GM12878 (cell line): ENCODE data around the gene EBI3. TPM values are rescaled to one million over a fixed set of nuclear protein-coding genes. Genes with fewer than 3 reads are reported as not detected.

Experiments
- ATAC-seq: fragments of 200-7000 bp; cut with Tn5 transposase; 3 replicates; pipeline ENCODE4 v1.9.1; 2020; ENCODE audit warnings: mild to moderate bottlenecking, moderate library complexity
- BruUV-seq: library from RNA; stranded (reverse); fragments of 400-500 nt; replicated peaks from 2 replicates; lab custom pipeline; 2021; lab: Mats Ljungman, UMichigan
- CTCF ChIA-PET: fragments of 300-600 bp; sonication (Branson Sonifier 250); formaldehyde crosslinking; extraction: SDS; loops from one replicate; lab custom pipeline; 2021; ENCODE audit warnings: inconsistent platforms; lab: Yijun Ruan, JAX
- POLR2A ChIA-PET: fragments of 350-600 bp; formaldehyde crosslinking; extraction: SDS; loops from one replicate; lab custom pipeline; 2021; ENCODE audit warnings: inconsistent platforms; lab: Charles Lee
- RAD21 ChIA-PET: fragments of 300-600 bp; sonication (Branson Sonifier 250); formaldehyde crosslinking; loops from one replicate; lab custom pipeline; 2023; ENCODE audit warnings: antibody characterized with exemption; ENCODE audit not compliant: unreplicated experiment; lab: Charles Lee
- SMC1A ChIA-PET: fragments of 300-600 bp; sonication (Branson Sonifier 250); formaldehyde crosslinking; loops from one replicate; lab custom pipeline; 2023; ENCODE audit not compliant: unreplicated experiment, uncharacterized antibody; lab: Charles Lee
- DNase-seq: peaks from one replicate; pipeline ENCODE4 v3.0.0-alpha.2; 2011; ENCODE audit warnings: low read depth, low spot score
- FAIRE-seq: peaks from 3 replicates; lab custom pipeline; 2011; peaks lifted over from hg19 to GRCh38; lab: Jason Lieb, UNC
- H2AFZ ChIP-seq: 2 replicates; pipeline ENCODE4 v1.6.0; 2011; ENCODE audit warnings: low read depth, low read length, control low read depth; ENCODE audit not compliant: control insufficient read depth
- H3K27ac ChIP-seq: 2 replicates; pipeline ENCODE4 v1.5.1; 2011; ENCODE audit warnings: control low read depth; ENCODE audit not compliant: control insufficient read depth, insufficient read depth
- H3K27me3 ChIP-seq, 2 experiments: replicated peaks in 1 of 2; 2 replicates each; pipeline versions ENCODE4 v1.6.0 to v1.6.1; 2011; ENCODE audit warnings: low read length in 1 of 2; ENCODE audit not compliant: control insufficient read depth in 2 of 2, insufficient read depth in 2 of 2
- H3K36me3 ChIP-seq, 2 experiments: 2 replicates each; pipeline ENCODE4 v1.5.1; 2011; ENCODE audit warnings: low read length in 1 of 2; ENCODE audit not compliant: control insufficient read depth in 2 of 2, insufficient read depth in 2 of 2
- H3K4me1 ChIP-seq: 2 replicates; pipeline ENCODE4 v1.6.1; 2011; ENCODE audit warnings: mild to moderate bottlenecking, low read length, moderate library complexity, mixed read lengths; ENCODE audit not compliant: control insufficient read depth, insufficient read depth
- H3K4me2 ChIP-seq: 2 replicates; pipeline ENCODE4 v1.6.0; 2011; ENCODE audit warnings: control low read depth; ENCODE audit not compliant: control insufficient read depth, insufficient read depth
- H3K4me3 ChIP-seq: fragments of 200-600 bp; sonication (generic); 2 replicates; pipeline ENCODE4 v1.5.1; 2016
- H3K79me2 ChIP-seq: 2 replicates; pipeline ENCODE4 v1.6.0; 2011; ENCODE audit warnings: low read length; ENCODE audit not compliant: control insufficient read depth, insufficient read depth
- H3K9ac ChIP-seq: 2 replicates; pipeline ENCODE4 v1.8.0; 2011; ENCODE audit warnings: low read length, control low read depth, mixed read lengths; ENCODE audit not compliant: control insufficient read depth, insufficient read depth
- H3K9me3 ChIP-seq: replicated peaks from 3 replicates; pipeline ENCODE4 v1.5.1; 2011; ENCODE audit warnings: mild to moderate bottlenecking, low read length; ENCODE audit not compliant: control insufficient read depth, insufficient read depth
- H4K20me1 ChIP-seq: 2 replicates; pipeline ENCODE4 v1.6.0; 2011; ENCODE audit not compliant: control insufficient read depth, insufficient read depth
- ATF3 ChIP-seq: IDR thresholded peaks from 2 replicates; pipeline ENCODE4 v1.6.1; 2011; ENCODE audit warnings: low read depth, mild to moderate bottlenecking, low read length, moderate library complexity, borderline replicate concordance; ENCODE audit errors: extremely low read depth
- FOXK2 ChIP-seq: fragments of 450-650 bp; IDR thresholded peaks from 2 replicates; pipeline ENCODE4 v1.6.1; 2017; ENCODE audit warnings: mild to moderate bottlenecking, moderate library complexity
- IRF4 ChIP-seq: IDR thresholded peaks from 2 replicates; pipeline ENCODE4 v1.6.1; 2011; ENCODE audit warnings: low read depth, low read length
- IRF5 ChIP-seq: fragments of 450-650 bp; IDR thresholded peaks from 2 replicates; pipeline ENCODE4 v1.6.1; 2017; ENCODE audit warnings: borderline replicate concordance
- KDM1A ChIP-seq: fragments of 200-600 bp; sonication (generic); IDR thresholded peaks from 2 replicates; pipeline ENCODE4 v1.6.1; 2016; ENCODE audit warnings: borderline replicate concordance
- PML ChIP-seq: IDR thresholded peaks from 2 replicates; pipeline ENCODE4 v1.6.1; 2012; ENCODE audit warnings: low read length, inconsistent platforms
- ZBTB40 ChIP-seq: fragments of 450-650 bp; IDR thresholded peaks from 2 replicates; pipeline ENCODE4 v1.6.1; 2016; ENCODE audit warnings: mild to moderate bottlenecking, moderate library complexity, borderline replicate concordance
- ZNF24 ChIP-seq: fragments of 450-650 bp; IDR thresholded peaks from 2 replicates; pipeline ENCODE4 v1.6.1; 2017; ENCODE audit warnings: antibody characterized with exemption, mild to moderate bottlenecking
- ZNF622 ChIP-seq: fragments of 450-650 bp; IDR thresholded peaks from 2 replicates; pipeline ENCODE4 v1.6.1; 2017; ENCODE audit warnings: mild to moderate bottlenecking, inconsistent platforms
- WGBS: methylation state at CpG from one replicate; pipeline ENCODE4 v1.1.6; 2016; ENCODE audit warnings: low lambda C conversion rate; ENCODE audit not compliant: insufficient replicate concordance, insufficient coverage; ENCODE audit errors: missing lambda C conversion rate; 5-methylcytosine and 5-hydroxymethylcytosine counted together
- in situ Hi-C: fragments of 300-500 bp; cut with MboI; formaldehyde crosslinking; loops from 9 replicates; pipeline ENCODE4 v1.14.3; 2018; ENCODE audit warnings: mixed read lengths
- intact Hi-C: fragments of 100-400 bp; cut with micrococcal nuclease; formaldehyde crosslinking; loops from one replicate; pipeline ENCODE4 v1.14.2; 2022; ENCODE audit not compliant: unreplicated experiment
- polyA plus RNA-seq, 11 experiments: library from polyadenylated mRNA; depleted of rRNA in 4 of 11; unstranded in 6 of 11; stranded (reverse) in 5 of 11; fragments of >200 nt; fragmentation: Nextera tagmentation in 4 of 11; fragmentation: Illumina TruSeq in 1 of 11; extraction: Ambion mirVana in 4 of 11; extraction: Trizol in 1 of 11; gene quantifications; 1 replicate in 1 of 11; 2 replicates in 10 of 11; pipeline versions ENCODE4 v1.2.1 to v1.2.3, GENCODE V29; 2011 to 2016; ENCODE audit warnings: inconsistent platforms in 2 of 11, missing spikeins in 2 of 11, low read depth in 1 of 11
- total RNA-seq, 4 experiments: library from RNA; depleted of rRNA in 3 of 4; stranded (reverse); fragments of >200 nt in 3 of 4; fragmentation: Illumina TruSeq in 1 of 4; extraction: Trizol in 1 of 4; gene quantifications; 2 replicates each; pipeline versions ENCODE4 v1.2.1 to v1.2.3, GENCODE V29; 2013 to 2021

The EBI3 gene
- total and polyA plus RNA-seq, 10 of the 15 experiments (the other 5 are each of a cell fraction or from before 2014, with no cell fraction given), result 22.0 to 288 (median 186) TPM

- TF ChIP-seq IRF5 (no peak), KDM1A (peak; percentile 97), ATF3 (no peak), FOXK2 (no peak), ZNF622 (no peak)
- TF ChIP-seq, all 136 proteins: peak for 29
These were observed 4.0 kb downstream of the EBI3 start (continued) for GRCh38 chr19:4233282-4233853.

- intact Hi-C loops, result no loop called here
- TF ChIP-seq ZBTB40 (no peak), ZNF24 (peak; percentile 80), PML (no peak), IRF4 (no peak)
- Histone ChIP-seq H2AFZ (no peak overlapping the region), H3K27me3 (no peaks in the 10 kb centered on the region), H3K4me1 (no peaks in the 10 kb centered on the region; the same call in 1 of the 2 replicates), H3K9ac (no peak overlapping the region), H3K79me2 (peaks cover 41% of the 10 kb centered on the region), H3K4me3 (no peak overlapping the region), H3K27ac (no peak overlapping the region), H4K20me1 (no peaks in the 10 kb centered on the region), H3K9me3 (no peaks in the 10 kb centered on the region; the same call in 2 of the 3 replicates), H3K4me2 (peak overlapping the region; percentile 48), H3K36me3 (peaks cover 2 to 21% of the 10 kb centered on the region in 2 experiments; a peak in 3 of 4 replicates)
- ChIA-PET POLR2A (interaction anchor here (1.1 to 6.0 kb wide), 2 partner anchors 8 to 147 kb away, joined by 3 to 45 read pairs; no protein-coding TSS in a partner anchor), CTCF (interaction anchor here (0.9 to 3.2 kb wide), 8 partner anchors 9 to 246 kb away, joined by 3 to 42 read pairs (median 4); partner anchors contain the start of gene YJU2), SMC1A (interaction anchor here (1.4 kb wide), 1 partner anchor 32 kb away, joined by 8 read pairs; no protein-coding TSS in a partner anchor), RAD21 (interaction anchor here (1.0 kb wide), 1 partner anchor 13 kb away, joined by 3 read pairs; the partner anchor contains the start of gene YJU2)
- BruUV-seq, result no TSS peak
- FAIRE-seq (no peak), ATAC-seq (no peak), DNase-seq (no peak)
- in situ Hi-C loops, result no loop called here
- 94% methylated on average over 21 of the region's 21 CpGs for WGBS
These were observed 5.0 kb downstream of the EBI3 start for GRCh38 chr19:4234142-4234861.
